ENCODE results near the gene GATM. TPM values are rescaled to one million over a fixed set of nuclear protein-coding genes. Genes with fewer than 3 reads are reported as not detected.

Gene GATM
- total RNA-seq, 1 experiment from 2014 or later = 4.2 TPM

GRCh38 chr15:45393851-45394250 is 15.5 kb upstream of the GATM start:
- DNase-seq = peak; percentile 10
- TF ChIP-seq CTCF (IDR thresholded peaks at IDR 0.05; ENCODE audit: unreplicated experiment) = no peak
- Mint-ChIP-seq H3K36me3 (ENCODE audit: insufficient read depth, unreplicated experiment) (no peaks in the 10 kb centered on the region), H3K9me3 (ENCODE audit: low read depth, unreplicated experiment) (no peaks in the 10 kb centered on the region), H3K4me1 (ENCODE audit: low read depth, unreplicated experiment) (peaks cover 12% of the 10 kb centered on the region), H3K27ac (ENCODE audit: unreplicated experiment) (no peak overlapping the region), H3K4me3 (ENCODE audit: low read depth, unreplicated experiment) (no peak overlapping the region), H3K27me3 (ENCODE audit: unreplicated experiment) (no peaks in the 10 kb centered on the region)
- no TSS peak for BruUV-seq (replicated peaks)
- intact Hi-C loops (cut with micrococcal nuclease; ENCODE audit: unreplicated experiment) = loop anchor here (1.0 to 10.0 kb wide), 2 partner anchors 49 to 87 kb away; no protein-coding TSS in a partner anchor
- CTCF ChIA-PET = no interaction called here

- H3K36me3 Mint-ChIP-seq (ENCODE audit: insufficient read depth, unreplicated experiment) = no peaks in the 10 kb centered on the region
Observed at GRCh38 chr15:45392584-45392855, 14.2 kb upstream of the GATM start.

GRCh38 chr15:45391746-45392583 is 13.6 kb upstream of the GATM start:
- intact Hi-C loops (cut with micrococcal nuclease; ENCODE audit: unreplicated experiment) = loop anchor here (10.0 kb wide), 1 partner anchor 47 kb away; no protein-coding TSS in a partner anchor
- Mint-ChIP-seq H3K4me1 (ENCODE audit: low read depth, unreplicated experiment) (peaks cover 12% of the 10 kb centered on the region), H3K9me3 (ENCODE audit: low read depth, unreplicated experiment) (no peaks in the 10 kb centered on the region), H3K36me3 (ENCODE audit: insufficient read depth, unreplicated experiment) (no peaks in the 10 kb centered on the region), H3K4me3 (ENCODE audit: low read depth, unreplicated experiment) (no peak overlapping the region), H3K27ac (ENCODE audit: unreplicated experiment) (no peak overlapping the region), H3K27me3 (ENCODE audit: unreplicated experiment) (no peaks in the 10 kb centered on the region)
- no peak for DNase-seq
- no TSS peak for BruUV-seq (replicated peaks)
- no peak for TF ChIP-seq CTCF (IDR thresholded peaks at IDR 0.05; ENCODE audit: unreplicated experiment)
- CTCF ChIA-PET = interaction anchor here (0.7 to 1.7 kb wide), 2 partner anchors 9 to 23 kb away, joined by 4 to 5 read pairs; no protein-coding TSS in a partner anchor

More at GRCh38 chr15:45392584-45392855, 14.2 kb upstream of the GATM start:
- CTCF ChIA-PET = interaction anchor here (1.7 kb wide), 1 partner anchor 10 kb away, joined by 5 read pairs; no protein-coding TSS in a partner anchor
- Mint-ChIP-seq H3K27ac (ENCODE audit: unreplicated experiment) (no peak overlapping the region), H3K4me1 (ENCODE audit: low read depth, unreplicated experiment) (peaks cover 12% of the 10 kb centered on the region), H3K27me3 (ENCODE audit: unreplicated experiment) (no peaks in the 10 kb centered on the region), H3K4me3 (ENCODE audit: low read depth, unreplicated experiment) (no peak overlapping the region), H3K9me3 (ENCODE audit: low read depth, unreplicated experiment) (no peaks in the 10 kb centered on the region)
- intact Hi-C loops (cut with micrococcal nuclease; ENCODE audit: unreplicated experiment) = loop anchor here (10.0 kb wide), 1 partner anchor 48 kb away; no protein-coding TSS in a partner anchor
- TF ChIP-seq CTCF (IDR thresholded peaks at IDR 0.05; ENCODE audit: unreplicated experiment) = no peak
- no peak for DNase-seq
- BruUV-seq (replicated peaks) = no TSS peak

- no peak overlapping the region for H3K4me3 Mint-ChIP-seq (ENCODE audit: low read depth, unreplicated experiment)
- H3K27me3 Mint-ChIP-seq (ENCODE audit: unreplicated experiment) = no peaks in the 10 kb centered on the region
- intact Hi-C loops (cut with micrococcal nuclease; ENCODE audit: unreplicated experiment) = no loop called here
- no peaks in the 10 kb centered on the region for H3K36me3 Mint-ChIP-seq (ENCODE audit: insufficient read depth, unreplicated experiment)
- DNase-seq = no peak
- no peak overlapping the region for H3K27ac Mint-ChIP-seq (ENCODE audit: unreplicated experiment)
- no TSS peak for BruUV-seq (replicated peaks)
- CTCF ChIA-PET = interaction anchor here (0.6 kb wide), 1 partner anchor 96 kb away, joined by 3 read pairs; no protein-coding TSS in a partner anchor
- H3K9me3 Mint-ChIP-seq (ENCODE audit: low read depth, unreplicated experiment) = no peaks in the 10 kb centered on the region
- no peak for TF ChIP-seq CTCF (IDR thresholded peaks at IDR 0.05; ENCODE audit: unreplicated experiment)
- no peaks in the 10 kb centered on the region for H3K4me1 Mint-ChIP-seq (ENCODE audit: low read depth, unreplicated experiment)
Observed at GRCh38 chr15:45389351-45389750, 11.0 kb upstream of the GATM start.

All from Calu3 (cell line).